Epithelial cell of prostate (primary cell): Measurements from ENCODE around the gene SH3BGRL3.

Experiments used
- DNase-seq: peaks from one replicate; pipeline ENCODE4 v3.0.0-alpha.2; 2011; ENCODE audit warnings: low read depth, low spot score
- H3K27ac ChIP-seq: fragments of 450-650 bp; 2 replicates; pipeline ENCODE4 v1.5.1; 2017; ENCODE audit warnings: mild to moderate bottlenecking

The SH3BGRL3 gene

GRCh38 chr1:26277261-26277661 is 2.6 kb upstream of the SH3BGRL3 start:
- DNase-seq = no peak
- peak overlapping the region; percentile 98 for H3K27ac ChIP-seq

- DNase-seq = no peak
- H3K27ac ChIP-seq = peak overlapping the region; percentile 98
Observed at GRCh38 chr1:26277719-26278118, 2.2 kb upstream of the SH3BGRL3 start.

GRCh38 chr1:26278303-26278702 is 1.6 kb upstream of the SH3BGRL3 start:
- H3K27ac ChIP-seq = peak overlapping the region; percentile 98
- DNase-seq = peak; percentile 95

- H3K27ac ChIP-seq = peak overlapping the region; percentile 98
- peak; percentile 86 for DNase-seq
Observed at GRCh38 chr1:26278724-26279455, 996 bp upstream of the SH3BGRL3 start.

GRCh38 chr1:26280333-26281042 is 602 bp downstream of the SH3BGRL3 start:
- peak overlapping the region; percentile 98 for H3K27ac ChIP-seq
- no peak for DNase-seq

GRCh38 chr1:26281091-26281958 is 1.4 kb downstream of the SH3BGRL3 start:
- peak overlapping the region; percentile 98 for H3K27ac ChIP-seq
- DNase-seq = no peak

- DNase-seq = no peak
- H3K27ac ChIP-seq = peak overlapping the region; percentile 98
Observed at GRCh38 chr1:26281971-26282370, 2.1 kb downstream of the SH3BGRL3 start.

- no peak for DNase-seq
- peak overlapping the region; percentile 37 for H3K27ac ChIP-seq
Observed at GRCh38 chr1:26282401-26282918, 2.6 kb downstream of the SH3BGRL3 start.

- H3K27ac ChIP-seq = peak overlapping the region; percentile 37
- no peak for DNase-seq
Observed at GRCh38 chr1:26283279-26283853, 3.5 kb downstream of the SH3BGRL3 start.

GRCh38 chr1:26283871-26284596 is 4.1 kb downstream of the SH3BGRL3 start:
- peak overlapping the region; percentile 37 for H3K27ac ChIP-seq
- no peak for DNase-seq

- peak overlapping the region; percentile 37 for H3K27ac ChIP-seq
- no peak for DNase-seq
Observed at GRCh38 chr1:26284597-26285347, 4.9 kb downstream of the SH3BGRL3 start.

GRCh38 chr1:26285366-26286063 is 5.6 kb downstream of the SH3BGRL3 start:
- DNase-seq = no peak
- H3K27ac ChIP-seq = peak overlapping the region; percentile 37

GRCh38 chr1:26286064-26286416 is 6.2 kb downstream of the SH3BGRL3 start:
- no peak overlapping the region for H3K27ac ChIP-seq
- DNase-seq = no peak

- H3K27ac ChIP-seq = no peak overlapping the region
- no peak for DNase-seq
Observed at GRCh38 chr1:26287033-26287711, 7.3 kb downstream of the SH3BGRL3 start.

- H3K27ac ChIP-seq = no peak overlapping the region
- no peak for DNase-seq
Observed at GRCh38 chr1:26287811-26288210, 7.9 kb downstream of the SH3BGRL3 start.

- no peak overlapping the region for H3K27ac ChIP-seq
- DNase-seq = no peak
Observed at GRCh38 chr1:26288311-26288941, 8.5 kb downstream of the SH3BGRL3 start.
